ENCODE results near the gene ZNF92.

DNA sequence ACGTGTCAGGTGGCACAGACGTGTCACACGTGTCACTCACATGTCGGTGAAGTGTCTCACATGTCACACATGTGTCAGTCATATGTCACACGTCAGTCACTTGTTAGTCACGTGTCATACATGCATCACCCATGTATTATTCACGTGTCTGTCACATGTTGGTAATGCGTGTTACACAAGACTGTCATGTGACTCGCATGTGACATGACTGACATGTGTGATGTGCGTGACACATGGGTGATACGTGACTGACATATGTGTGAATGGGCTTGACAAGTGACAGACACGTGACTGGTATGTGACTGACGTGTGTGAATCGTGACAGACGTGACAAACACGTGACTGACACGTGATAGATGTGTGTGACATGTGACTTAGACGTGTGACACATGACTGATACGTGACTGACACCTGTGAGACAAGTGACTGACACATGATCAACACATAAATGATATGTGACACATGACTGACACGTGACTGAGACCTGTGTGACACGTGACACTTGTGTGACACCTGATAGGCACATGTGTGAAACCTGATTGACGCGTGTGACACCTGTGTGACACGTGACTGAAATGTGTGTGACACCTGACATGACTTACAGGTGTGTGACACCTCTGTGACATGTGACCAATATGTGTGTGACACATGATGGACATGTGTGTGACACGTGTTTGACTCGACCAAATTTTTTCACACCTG, 56.1 kb downstream of the ZNF92 start:
- no peak for TF ChIP-seq POLR2A (IDR thresholded peaks at IDR 0.05)
- TF ChIP-seq, protein P1, sequence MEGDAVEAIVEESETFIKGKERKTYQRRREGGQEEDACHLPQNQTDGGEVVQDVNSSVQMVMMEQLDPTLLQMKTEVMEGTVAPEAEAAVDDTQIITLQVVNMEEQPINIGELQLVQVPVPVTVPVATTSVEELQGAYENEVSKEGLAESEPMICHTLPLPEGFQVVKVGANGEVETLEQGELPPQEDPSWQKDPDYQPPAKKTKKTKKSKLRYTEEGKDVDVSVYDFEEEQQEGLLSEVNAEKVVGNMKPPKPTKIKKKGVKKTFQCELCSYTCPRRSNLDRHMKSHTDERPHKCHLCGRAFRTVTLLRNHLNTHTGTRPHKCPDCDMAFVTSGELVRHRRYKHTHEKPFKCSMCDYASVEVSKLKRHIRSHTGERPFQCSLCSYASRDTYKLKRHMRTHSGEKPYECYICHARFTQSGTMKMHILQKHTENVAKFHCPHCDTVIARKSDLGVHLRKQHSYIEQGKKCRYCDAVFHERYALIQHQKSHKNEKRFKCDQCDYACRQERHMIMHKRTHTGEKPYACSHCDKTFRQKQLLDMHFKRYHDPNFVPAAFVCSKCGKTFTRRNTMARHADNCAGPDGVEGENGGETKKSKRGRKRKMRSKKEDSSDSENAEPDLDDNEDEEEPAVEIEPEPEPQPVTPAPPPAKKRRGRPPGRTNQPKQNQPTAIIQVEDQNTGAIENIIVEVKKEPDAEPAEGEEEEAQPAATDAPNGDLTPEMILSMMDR (IDR thresholded peaks at IDR 0.05), result no peak
